Thyroid gland (tissue), 4 donors: ENCODE measurements around the gene TTLL10. TPM values are rescaled to one million over a fixed set of nuclear protein-coding genes. Genes with fewer than 3 reads are reported as not detected.

ENCODE experiments used
- DNase-seq, 2 donors: peaks; one replicate each; pipeline ENCODE4 v3.0.0-alpha.2; 2019
- H3K27ac ChIP-seq, 3 donors: fragments of 200-600 bp; sonication (generic); 1 replicate in 2 of 3; 2 replicates in 1 of 3; pipeline ENCODE4 v1.5.1; 2016 to 2019; ENCODE audit warnings: mild to moderate bottlenecking in 1 of 3, moderate library complexity in 1 of 3
- H3K27me3 ChIP-seq: fragments of 200-600 bp; sonication (generic); one replicate; pipeline ENCODE4 v1.5.1; 2019
- H3K36me3 ChIP-seq, 2 donors: fragments of 200-600 bp; sonication (generic); one replicate each; pipeline ENCODE4 v1.5.1; 2016 to 2019
- H3K4me1 ChIP-seq, 2 donors: fragments of 200-600 bp; sonication (generic); one replicate each; pipeline ENCODE4 v1.5.1; 2017 to 2019
- H3K4me3 ChIP-seq, 3 donors: fragments of 200-600 bp; sonication (generic); replicated peaks in 1 of 3; 1 replicate in 2 of 3; 2 replicates in 1 of 3; pipeline ENCODE4 v1.5.1; 2016; ENCODE audit warnings: mild to moderate bottlenecking in 1 of 3
- H3K9me3 ChIP-seq: fragments of 200-600 bp; sonication (generic); one replicate; pipeline ENCODE4 v1.5.1; 2017
- CTCF ChIP-seq, 6 experiments: fragments of 200-600 bp in 3 of 6; fragments of 450-650 bp in 3 of 6; sonication (generic) in 3 of 6; IDR thresholded peaks; one replicate each; pipeline ENCODE4 v1.5.1; 2016 to 2019; ENCODE audit warnings: antibody characterized with exemption in 6 of 6, mild to moderate bottlenecking in 2 of 6, inconsistent platforms in 1 of 6, moderate library complexity in 1 of 6
- POLR2A ChIP-seq, 2 donors: fragments of 450-650 bp; IDR thresholded peaks; one replicate each; pipeline ENCODE4 v1.6.1; 2017; ENCODE audit warnings: antibody characterized with exemption in 2 of 2, mild to moderate bottlenecking in 2 of 2, moderate library complexity in 1 of 2
- whole genome bisulfite sequencing, 2 donors: methylation state at CpG; one replicate each; pipeline ENCODE4 v1.1.5; 2017; 5-methylcytosine and 5-hydroxymethylcytosine counted together
- intact Hi-C: fragments of 100-400 bp; cut with DNase I; formaldehyde crosslinking; loops from one replicate; pipeline ENCODE4 v1.15.1; 2023
- total RNA-seq, 4 donors: library from RNA; depleted of rRNA; stranded (reverse); fragments of >200 nt; gene quantifications; one replicate each; pipeline ENCODE4 v1.2.3, GENCODE V29; 2016

TTLL10 gene
- total RNA-seq, 4 donors from 2014 or later: 0.13 to 0.29 TPM; not detected in 2

- peaks cover 0 to 10% of the 10 kb centered on the region in 2 donors for H3K4me1 ChIP-seq
- no peaks in the 10 kb centered on the region for H3K9me3 ChIP-seq
- H3K27me3 ChIP-seq: no peaks in the 10 kb centered on the region
- no peak overlapping the region for H3K4me3 ChIP-seq
- 100% methylated on average over 3 to 4 of the region's 23 CpGs for WGBS, 2 donors
- no peak for DNase-seq
- no peak overlapping the region for H3K27ac ChIP-seq
- intact Hi-C loops: no loop called here
- TF ChIP-seq CTCF (IDR thresholded peaks at IDR 0.05) (no peak), POLR2A (IDR thresholded peaks at IDR 0.05) (no peak)
- no peaks in the 10 kb centered on the region for H3K36me3 ChIP-seq
These were observed 69.6 kb downstream of the TTLL10 start for GRCh38 chr1:1243266-1243660.

- intact Hi-C loops: no loop called here
These were observed 70.1 kb downstream of the TTLL10 start for GRCh38 chr1:1243807-1244191.

GRCh38 chr1:1244192-1244811, 70.6 kb downstream of the TTLL10 start:
- intact Hi-C loops: no loop called here
- Histone ChIP-seq H3K9me3 (no peaks in the 10 kb centered on the region), H3K4me1 (peaks cover 0 to 10% of the 10 kb centered on the region in 2 donors), H3K27ac (no peak overlapping the region), H3K27me3 (no peaks in the 10 kb centered on the region), H3K4me3 (no peak overlapping the region), H3K36me3 (no peaks in the 10 kb centered on the region)
- TF ChIP-seq CTCF (IDR thresholded peaks at IDR 0.05) (no peak), POLR2A (IDR thresholded peaks at IDR 0.05) (no peak)
- DNase-seq: no peak
- WGBS, 2 donors: 70 to 84% methylated on average over 10 to 30 of the region's 30 CpGs

More at GRCh38 chr1:1243807-1244191, 70.1 kb downstream of the TTLL10 start:
- Histone ChIP-seq H3K27me3 (no peaks in the 10 kb centered on the region), H3K36me3 (no peaks in the 10 kb centered on the region), H3K4me1 (peaks cover 0 to 10% of the 10 kb centered on the region in 2 donors), H3K27ac (no peak overlapping the region), H3K9me3 (no peaks in the 10 kb centered on the region), H3K4me3 (no peak overlapping the region)
- WGBS, 2 donors: 66 to 82% methylated on average over 12 to 23 of the region's 23 CpGs
- TF ChIP-seq CTCF (IDR thresholded peaks at IDR 0.05) (no peak), POLR2A (IDR thresholded peaks at IDR 0.05) (no peak)
- DNase-seq: no peak

- WGBS, 2 donors: 72% methylated on average over 7 of the region's 23 CpGs; no CpG with 5 or more reads in 1 of the 2 donors
- no peak overlapping the region for H3K4me3 ChIP-seq
- no peaks in the 10 kb centered on the region for H3K27me3 ChIP-seq
- H3K4me1 ChIP-seq: peaks cover 0 to 10% of the 10 kb centered on the region in 2 donors
- DNase-seq: no peak
- no peak overlapping the region for H3K27ac ChIP-seq
- no peaks in the 10 kb centered on the region for H3K36me3 ChIP-seq
- H3K9me3 ChIP-seq: no peaks in the 10 kb centered on the region
- no peak for TF ChIP-seq POLR2A (IDR thresholded peaks at IDR 0.05)
- TF ChIP-seq CTCF (IDR thresholded peaks at IDR 0.05): no peak
- intact Hi-C loops: no loop called here
These were observed 71.6 kb downstream of the TTLL10 start for GRCh38 chr1:1245178-1245816.
